Chondrocyte (in vitro differentiated cells): ENCODE data around the gene ADGRL3. TPM values are rescaled to one million over a fixed set of nuclear protein-coding genes. Genes with fewer than 3 reads are reported as not detected.

Experiments used
- DNase-seq: peaks from one replicate; pipeline ENCODE4 v3.0.0; 2021; ENCODE audit warnings: mixed read lengths, low spot score
- H3K27ac Mint-ChIP-seq: one replicate; pipeline ENCODE4 v1.8.0; 2021; ENCODE audit warnings: mild to moderate bottlenecking, moderate library complexity, mixed read lengths; ENCODE audit not compliant: unreplicated experiment
- H3K27me3 Mint-ChIP-seq: 2 replicates; pipeline ENCODE4 v1.8.0; 2021; ENCODE audit warnings: low read depth, mixed read lengths
- H3K36me3 Mint-ChIP-seq: 2 replicates; pipeline ENCODE4 v1.8.0; 2021; ENCODE audit warnings: low read depth, mixed read lengths
- H3K4me1 Mint-ChIP-seq: 2 replicates; pipeline ENCODE4 v1.8.0; 2021; ENCODE audit warnings: low read depth, mild to moderate bottlenecking, mixed read lengths
- H3K4me3 Mint-ChIP-seq: one replicate; pipeline ENCODE4 v1.8.0; 2021; ENCODE audit warnings: mild to moderate bottlenecking, moderate library complexity, mixed read lengths; ENCODE audit not compliant: unreplicated experiment
- H3K9me3 Mint-ChIP-seq: 2 replicates; pipeline ENCODE4 v1.8.0; 2021; ENCODE audit warnings: low read depth, mixed read lengths
- CTCF ChIP-seq: fragments of 200-600 bp; sonication (generic); IDR thresholded peaks from 2 replicates; pipeline ENCODE4 v1.5.0; 2021; ENCODE audit warnings: antibody characterized with exemption, mild to moderate bottlenecking, moderate library complexity
- total RNA-seq: library from RNA; stranded (reverse); gene quantifications from 3 replicates; pipeline ENCODE4 v1.2.1, GENCODE V29; 2021

The ADGRL3 gene
- total RNA-seq, 1 donor from 2014 or later: 11.6 TPM

DNA sequence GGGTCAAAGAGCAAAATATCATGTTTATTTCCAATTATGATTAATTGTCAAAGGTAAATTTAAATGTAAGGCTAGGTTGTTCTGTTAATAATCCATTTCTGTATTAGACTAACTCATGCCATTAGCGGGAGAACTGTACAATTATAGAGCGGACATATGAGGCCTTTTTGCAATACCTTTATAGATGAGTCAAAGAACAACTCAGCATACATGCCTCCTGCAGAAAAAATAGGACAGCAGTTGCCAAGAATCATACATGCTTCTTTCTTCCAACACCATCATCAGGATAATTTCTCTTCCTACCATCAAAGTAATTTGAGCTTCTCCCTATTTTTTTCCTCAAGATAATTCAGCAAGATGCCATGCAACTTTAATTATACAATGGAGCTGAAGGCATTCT lies 917.8 kb downstream of the ADGRL3 start:
- Mint-ChIP-seq H3K4me1 (no peaks in the 10 kb centered on the region), H3K4me3 (no peak overlapping the region), H3K27ac (no peak overlapping the region), H3K9me3 (no peaks in the 10 kb centered on the region), H3K27me3 (no peaks in the 10 kb centered on the region), H3K36me3 (no peaks in the 10 kb centered on the region)
- no peak for TF ChIP-seq CTCF
- no peak for DNase-seq

DNA sequence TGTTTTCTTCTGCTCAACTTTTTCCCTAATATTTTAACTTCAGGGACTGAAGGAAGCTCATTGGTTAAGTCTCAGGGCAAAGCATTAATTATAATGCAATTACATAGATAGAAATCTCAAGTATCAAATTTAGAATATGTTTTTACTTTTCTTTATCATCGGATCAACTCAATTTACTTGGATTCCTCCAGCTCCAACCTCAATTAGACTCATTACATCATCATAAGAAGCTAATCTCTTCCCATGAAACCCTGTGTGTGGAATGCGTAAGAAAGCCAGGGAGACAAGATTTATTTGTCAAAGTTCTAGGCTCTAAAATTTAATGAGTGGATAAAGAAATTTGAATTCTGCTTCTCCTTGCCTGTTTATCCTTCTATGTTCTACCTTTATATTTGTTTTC lies 918.4 kb downstream of the ADGRL3 start:
- H3K27ac Mint-ChIP-seq: no peak overlapping the region

GRCh38 chr4:62119195-62119594 lies 919.1 kb downstream of the ADGRL3 start:
- Mint-ChIP-seq H3K27me3 (no peaks in the 10 kb centered on the region), H3K4me3 (no peak overlapping the region), H3K9me3 (no peaks in the 10 kb centered on the region), H3K36me3 (no peaks in the 10 kb centered on the region), H3K4me1 (no peaks in the 10 kb centered on the region), H3K27ac (no peak overlapping the region)
- no peak for DNase-seq
- no peak for TF ChIP-seq CTCF

More for the DNA sequence above, 918.4 kb downstream of the ADGRL3 start:
- no peaks in the 10 kb centered on the region for H3K36me3 Mint-ChIP-seq
- TF ChIP-seq CTCF: no peak
- no peaks in the 10 kb centered on the region for H3K27me3 Mint-ChIP-seq
- DNase-seq: no peak
- H3K4me1 Mint-ChIP-seq: no peaks in the 10 kb centered on the region
- no peaks in the 10 kb centered on the region for H3K9me3 Mint-ChIP-seq
- no peak overlapping the region for H3K4me3 Mint-ChIP-seq

DNA sequence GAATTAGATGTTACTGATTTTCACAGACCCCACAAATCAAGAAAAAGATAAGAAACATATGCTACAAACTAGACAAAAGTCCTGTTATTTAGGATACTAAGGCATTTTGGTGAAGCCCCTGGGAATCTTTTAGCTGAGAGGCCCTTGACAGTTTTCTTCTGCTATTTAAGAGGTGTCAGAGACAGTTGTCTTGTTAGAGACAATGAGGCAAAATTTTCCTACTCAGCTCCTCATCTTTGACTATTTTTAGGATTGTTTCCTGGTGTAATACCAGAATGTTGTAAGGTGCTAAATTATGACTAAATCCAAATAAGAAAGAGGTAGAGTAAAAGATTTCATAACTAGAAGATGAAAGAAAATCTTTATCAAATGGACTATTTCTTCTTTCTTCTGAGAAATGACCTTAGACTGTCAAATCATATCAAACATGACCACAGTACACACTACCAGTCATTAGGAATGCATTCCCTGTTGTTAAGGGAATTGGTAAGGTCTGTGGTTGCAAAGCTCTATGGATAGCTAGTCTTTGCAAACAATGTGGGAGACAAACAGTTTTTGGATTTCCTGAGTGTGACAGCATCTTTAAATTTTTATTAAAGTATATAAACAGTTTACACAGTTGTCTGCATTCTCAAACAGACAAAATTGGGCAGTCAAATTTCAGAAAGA lies 926.1 kb downstream of the ADGRL3 start:
- Mint-ChIP-seq H3K4me1 (no peaks in the 10 kb centered on the region), H3K27ac (no peak overlapping the region), H3K36me3 (no peaks in the 10 kb centered on the region), H3K27me3 (no peaks in the 10 kb centered on the region), H3K4me3 (no peak overlapping the region), H3K9me3 (peaks cover 5% of the 10 kb centered on the region)
- no peak for TF ChIP-seq CTCF
- no peak for DNase-seq
